DMS53 treated with DMSO at 0.1 percent for 48 hours (cell line): ENCODE data around the gene AUTS2.
"Not testable (repeated sequence)": the region's sequence is repeated elsewhere in the genome, so short reads cannot be mapped to it uniquely, and the experiment has no call there.

ENCODE experiments used
- DNase-seq: peaks from one replicate; lab custom pipeline; 2025; ENCODE audit not compliant: unreplicated experiment; lab: John Stamatoyannopoulos, UW

Gene AUTS2

DNA sequence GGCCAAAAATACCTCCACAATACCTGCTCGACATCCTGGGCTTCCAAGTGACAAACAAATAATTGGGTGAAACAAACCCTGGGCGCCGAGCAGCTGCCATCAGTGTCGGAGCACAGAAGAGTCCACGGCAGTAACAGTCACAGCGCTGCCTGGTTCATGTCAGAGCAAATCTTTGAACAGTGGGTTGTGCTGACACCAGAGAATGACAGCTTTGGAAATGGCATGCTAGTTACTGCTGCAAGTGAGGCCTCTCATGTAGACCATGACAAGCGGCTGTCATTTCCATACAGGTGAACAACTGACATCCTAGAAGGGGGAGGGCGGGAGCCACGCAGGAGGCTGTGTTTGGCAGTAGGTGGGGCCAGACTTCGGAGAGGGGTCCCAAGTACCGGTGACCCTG is 1113.2 kb downstream of the AUTS2 start:
- DNase-seq = peak; percentile 25

- no peak for DNase-seq
Measured at GRCh38 chr7:70712942-70713341, 1114.7 kb downstream of the AUTS2 start.

GRCh38 chr7:70714506-70715038 is 1116.3 kb downstream of the AUTS2 start:
- DNase-seq = no peak

- no peak for DNase-seq
Measured at GRCh38 chr7:70717553-70718329, 1119.5 kb downstream of the AUTS2 start.

- no peak for DNase-seq
Measured at GRCh38 chr7:70719125-70719524, 1120.8 kb downstream of the AUTS2 start.

DNA sequence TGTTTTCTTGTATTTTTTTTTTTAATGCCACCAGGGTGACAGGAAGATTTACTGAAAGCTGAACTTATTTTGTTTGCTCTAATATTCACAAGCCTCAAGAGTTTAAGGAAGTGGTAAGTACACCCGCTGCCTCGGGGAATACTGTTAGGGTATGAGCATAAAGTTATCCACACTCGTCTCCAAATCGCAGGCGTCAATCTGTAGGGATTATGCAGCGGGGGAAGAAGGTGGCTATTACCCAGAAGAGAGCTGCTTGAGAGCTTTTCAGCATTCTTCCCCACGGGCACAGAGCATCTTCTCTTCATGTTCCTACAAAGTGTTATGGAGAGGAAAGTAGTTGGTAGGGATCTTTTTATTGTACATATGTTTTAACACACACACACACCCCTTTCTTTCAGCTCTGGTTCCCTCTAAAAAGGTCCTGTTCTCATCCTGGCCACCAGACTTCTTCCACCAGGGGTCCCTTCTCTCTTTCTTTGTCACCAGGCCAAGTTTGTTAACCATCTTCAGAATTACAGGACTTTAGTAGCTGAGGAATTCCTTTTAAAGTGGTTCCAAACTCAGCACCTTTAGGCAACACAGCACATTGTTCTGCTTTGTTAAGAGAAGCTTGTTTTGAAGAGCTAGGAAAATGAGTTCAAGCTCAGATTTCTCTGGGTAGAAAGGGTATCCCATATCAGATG is 1122.1 kb downstream of the AUTS2 start:
- DNase-seq = no peak

DNA sequence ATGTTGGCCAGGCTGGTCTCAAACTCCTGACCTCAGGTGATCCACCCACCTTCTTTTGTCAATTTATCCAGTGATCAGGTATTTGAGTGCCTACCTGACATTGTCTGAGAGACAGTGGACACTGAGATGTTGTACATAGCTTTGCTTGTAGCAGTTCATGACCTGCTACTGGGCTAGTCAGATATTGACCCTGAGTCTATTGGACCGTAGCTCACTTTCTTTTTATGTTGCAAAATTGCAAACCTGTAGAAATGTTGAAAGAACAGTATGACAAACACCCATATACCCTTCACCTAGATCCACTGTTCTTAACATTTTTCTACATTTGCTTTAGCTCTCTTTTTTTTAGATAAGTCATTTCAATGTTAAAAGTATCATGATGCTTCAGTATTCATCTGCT is 1123.2 kb downstream of the AUTS2 start:
- no peak for DNase-seq

- DNase-seq = no peak
Measured at GRCh38 chr7:70723339-70723738, 1125.1 kb downstream of the AUTS2 start.

- no peak for DNase-seq
Measured at GRCh38 chr7:70725448-70725847, 1127.2 kb downstream of the AUTS2 start.

GRCh38 chr7:70726294-70726693 is 1128.0 kb downstream of the AUTS2 start:
- no peak for DNase-seq

GRCh38 chr7:70726951-70727378 is 1128.7 kb downstream of the AUTS2 start:
- no peak for DNase-seq

DNA sequence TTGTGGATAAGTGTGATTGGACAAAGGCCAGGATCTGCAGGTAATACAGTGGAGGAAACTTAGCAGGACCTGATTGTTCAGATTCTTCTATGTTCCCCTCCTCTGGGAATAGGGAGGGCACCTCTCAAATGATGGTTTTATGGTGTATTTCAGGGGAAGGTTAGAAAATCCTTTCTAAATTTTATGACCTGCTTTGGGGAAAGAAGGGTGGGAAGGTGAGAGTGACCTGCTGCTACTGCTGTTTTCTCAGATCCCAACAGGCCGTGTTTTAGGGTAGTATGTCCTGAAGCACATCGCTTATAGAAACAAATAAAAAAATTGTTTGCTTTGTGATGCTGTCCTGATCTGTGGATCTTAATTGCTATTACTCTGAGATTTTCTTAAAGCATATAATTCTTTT is 1129.6 kb downstream of the AUTS2 start:
- no peak for DNase-seq

DNA sequence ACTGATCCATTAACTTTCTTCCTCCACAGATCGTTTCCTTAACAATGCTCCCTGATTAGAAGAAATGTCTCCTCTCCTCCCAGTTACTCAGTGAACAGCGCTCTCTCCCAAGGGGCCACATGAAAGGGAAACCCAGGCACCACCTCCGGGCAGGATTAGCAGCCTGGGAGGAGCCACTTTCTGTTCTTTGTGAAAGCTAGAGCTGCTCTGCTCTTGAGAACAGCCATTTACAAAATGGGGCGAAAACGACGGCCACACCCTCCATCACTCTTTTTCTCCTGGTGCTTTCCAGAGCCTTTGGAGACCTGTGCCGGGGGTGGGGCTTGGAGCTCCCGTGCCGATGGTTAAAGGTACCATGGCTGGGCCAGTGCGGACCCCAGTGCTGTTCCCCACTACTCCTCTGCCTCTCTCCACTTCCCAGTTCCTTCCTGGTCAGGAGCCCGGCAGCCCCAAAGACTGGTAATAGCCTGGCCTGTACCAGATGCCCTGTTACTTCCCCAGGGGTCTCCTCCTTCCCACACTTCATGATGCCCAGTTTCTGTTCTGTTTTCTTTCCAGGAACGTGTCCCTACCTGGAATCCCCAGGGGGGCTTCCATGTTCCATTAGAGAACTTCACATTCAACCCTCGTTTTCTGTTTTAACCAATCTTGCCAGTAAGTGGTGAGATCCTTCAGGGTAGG is 1130.7 kb downstream of the AUTS2 start:
- DNase-seq = no peak

- DNase-seq = not testable (repeated sequence)
Measured at GRCh38 chr7:70729553-70730157, 1131.4 kb downstream of the AUTS2 start.

- no peak for DNase-seq
Measured at GRCh38 chr7:70730451-70731110, 1132.3 kb downstream of the AUTS2 start.

DNA sequence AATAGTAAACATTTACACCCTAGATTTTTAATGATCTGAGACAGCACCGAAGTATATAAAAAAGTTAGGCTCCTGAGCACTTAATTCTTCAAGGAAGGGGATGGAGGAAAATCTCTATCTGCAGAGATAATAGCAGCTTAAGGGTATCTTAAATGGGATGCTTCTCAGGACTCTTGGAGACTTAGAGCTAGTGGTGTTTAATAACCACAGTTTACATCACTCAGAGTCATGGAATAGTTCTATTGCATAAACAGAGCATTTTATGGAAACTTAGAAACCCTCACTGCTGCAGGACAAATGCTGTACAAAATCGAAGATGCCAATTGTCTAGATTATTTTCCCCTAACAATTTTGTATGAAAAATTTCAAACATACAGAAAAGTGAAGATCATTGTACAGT is 1134.8 kb downstream of the AUTS2 start:
- no peak for DNase-seq

GRCh38 chr7:70734411-70734810 is 1136.1 kb downstream of the AUTS2 start:
- no peak for DNase-seq

DNA sequence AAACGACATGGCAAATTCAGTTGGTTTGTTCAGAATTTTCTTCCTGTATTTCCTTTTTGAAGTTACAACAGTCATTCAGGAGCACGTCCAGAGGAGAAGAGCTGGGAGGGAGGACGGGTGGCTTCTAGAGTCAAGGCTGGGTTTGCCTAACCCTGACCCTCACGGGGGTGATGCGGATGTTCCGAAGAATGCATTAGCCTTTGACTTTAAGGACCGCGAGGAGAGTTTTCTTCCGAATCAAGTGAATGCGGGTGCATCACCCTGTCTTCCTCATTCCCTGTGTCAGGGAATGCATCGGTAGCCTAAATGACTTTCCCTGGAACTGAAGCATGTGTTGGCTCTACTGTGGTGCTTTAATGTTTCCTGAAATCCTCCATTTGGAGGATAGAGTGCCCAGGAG is 1137.0 kb downstream of the AUTS2 start:
- DNase-seq = no peak

DNA sequence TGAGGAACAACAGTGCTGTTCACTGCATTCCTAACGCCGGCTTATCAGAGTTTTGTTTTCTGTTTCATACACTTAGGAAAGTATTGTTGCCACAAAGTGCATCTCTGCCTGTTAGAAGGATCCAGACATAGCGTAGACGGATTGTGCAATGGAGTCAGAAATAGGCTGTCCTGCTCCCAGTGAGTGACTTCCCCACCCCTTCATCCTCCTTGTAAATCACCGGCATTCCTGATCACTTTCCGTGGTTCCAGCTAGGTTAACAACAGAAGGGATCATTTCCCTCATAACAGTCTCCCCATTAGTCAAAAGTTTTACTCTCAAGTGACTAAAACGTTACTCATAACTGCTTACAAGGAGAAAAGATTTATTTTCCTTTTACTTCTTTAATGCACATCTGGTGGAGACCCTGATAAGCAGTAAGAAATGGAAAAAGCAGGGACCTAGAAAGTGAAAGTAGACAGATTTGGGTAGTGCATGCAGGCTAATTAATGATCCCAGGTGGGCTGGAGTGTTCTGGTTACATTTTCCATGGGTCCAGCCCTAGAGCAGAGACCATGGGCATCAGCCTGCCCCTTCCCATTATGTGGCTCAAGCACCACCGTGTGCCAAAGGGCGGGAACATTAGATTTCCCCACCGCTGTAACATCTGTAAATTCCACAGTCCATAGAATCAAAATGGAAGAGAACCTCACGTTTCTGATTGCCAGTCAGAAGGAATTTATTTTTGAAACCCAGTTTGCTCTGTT is 1138.6 kb downstream of the AUTS2 start:
- no peak for DNase-seq
